ENCODE results near the gene OSBPL8. TPM values are rescaled to one million over a fixed set of nuclear protein-coding genes. Genes with fewer than 3 reads are reported as not detected.

The OSBPL8 gene
- total and polyA plus RNA-seq, 2 of the 8 experiments (the other 6 are each of a cell fraction or from before 2014, with no cell fraction given) = 10.9 to 81.1 TPM

DNA sequence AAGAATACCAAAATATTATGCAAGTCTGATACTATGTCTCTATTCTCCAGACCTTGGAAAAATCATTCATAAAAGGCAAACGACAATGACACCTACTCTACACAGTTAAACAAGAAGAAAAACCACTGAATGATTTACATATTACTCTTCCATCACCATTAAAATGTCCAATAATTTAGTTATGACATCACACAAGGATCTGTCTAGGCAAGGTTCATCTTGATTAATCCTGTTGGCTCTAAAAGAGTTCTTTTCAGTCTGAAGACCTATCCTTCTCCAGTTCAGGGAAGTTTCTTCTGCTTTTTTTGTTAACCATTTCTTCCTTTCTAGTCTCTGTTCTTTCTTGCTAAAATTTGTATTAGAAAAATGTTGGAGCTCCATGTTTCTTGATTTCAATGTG, 64.0 kb downstream of the OSBPL8 start (continued):
- TF ChIP-seq, protein P1, sequence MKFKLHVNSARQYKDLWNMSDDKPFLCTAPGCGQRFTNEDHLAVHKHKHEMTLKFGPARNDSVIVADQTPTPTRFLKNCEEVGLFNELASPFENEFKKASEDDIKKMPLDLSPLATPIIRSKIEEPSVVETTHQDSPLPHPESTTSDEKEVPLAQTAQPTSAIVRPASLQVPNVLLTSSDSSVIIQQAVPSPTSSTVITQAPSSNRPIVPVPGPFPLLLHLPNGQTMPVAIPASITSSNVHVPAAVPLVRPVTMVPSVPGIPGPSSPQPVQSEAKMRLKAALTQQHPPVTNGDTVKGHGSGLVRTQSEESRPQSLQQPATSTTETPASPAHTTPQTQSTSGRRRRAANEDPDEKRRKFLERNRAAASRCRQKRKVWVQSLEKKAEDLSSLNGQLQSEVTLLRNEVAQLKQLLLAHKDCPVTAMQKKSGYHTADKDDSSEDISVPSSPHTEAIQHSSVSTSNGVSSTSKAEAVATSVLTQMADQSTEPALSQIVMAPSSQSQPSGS (IDR thresholded peaks at IDR 0.05; ENCODE audit: low read length) = no peak

Measured in H1 (cell line).